ENCODE results near the gene GOLGA6L10.
"Not testable (repeated sequence)": the region's sequence is repeated elsewhere in the genome, so short reads cannot be mapped to it uniquely, and the experiment has no call there.

DNA sequence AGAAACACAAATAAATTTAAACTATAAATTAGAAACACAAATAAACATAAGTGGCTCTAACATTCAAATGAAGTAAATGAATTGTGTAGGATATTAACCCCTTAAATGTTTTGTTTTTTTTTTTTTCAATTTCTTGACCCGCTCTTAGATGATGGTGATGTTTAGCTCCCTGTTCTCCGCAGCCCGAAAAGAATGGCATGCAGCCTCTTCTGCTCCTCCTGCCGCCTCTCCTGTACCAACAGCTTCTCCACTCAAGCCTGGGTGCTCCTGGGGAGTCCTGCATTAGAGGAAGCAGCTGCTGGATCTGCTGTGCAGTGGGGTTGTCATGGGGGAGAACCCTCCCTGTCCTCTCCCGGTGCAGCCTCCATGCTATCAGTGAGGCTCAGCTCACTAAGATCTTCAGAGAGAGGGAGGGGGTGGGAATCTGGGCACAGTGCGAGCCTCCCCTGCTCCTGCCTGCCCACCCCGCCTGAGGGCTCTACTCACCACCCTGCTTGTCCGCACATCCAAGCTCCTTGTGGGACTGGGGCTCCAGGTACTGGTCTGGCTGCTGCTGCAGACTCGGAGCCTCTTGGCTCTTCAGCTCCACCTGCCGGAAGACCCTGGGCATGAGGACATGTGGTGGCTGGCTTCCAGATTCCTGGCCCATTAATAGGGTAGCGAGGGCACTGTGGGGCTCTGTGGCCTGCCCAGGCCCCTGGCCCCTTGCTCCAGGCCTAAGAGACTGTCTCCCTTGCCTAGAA, 6.5 kb downstream of the GOLGA6L10 start:
- not testable (repeated sequence) for TF ChIP-seq EZH2phosphoT487 (IDR thresholded peaks at IDR 0.05; ENCODE audit: low read length)
- TF ChIP-seq, protein P1, sequence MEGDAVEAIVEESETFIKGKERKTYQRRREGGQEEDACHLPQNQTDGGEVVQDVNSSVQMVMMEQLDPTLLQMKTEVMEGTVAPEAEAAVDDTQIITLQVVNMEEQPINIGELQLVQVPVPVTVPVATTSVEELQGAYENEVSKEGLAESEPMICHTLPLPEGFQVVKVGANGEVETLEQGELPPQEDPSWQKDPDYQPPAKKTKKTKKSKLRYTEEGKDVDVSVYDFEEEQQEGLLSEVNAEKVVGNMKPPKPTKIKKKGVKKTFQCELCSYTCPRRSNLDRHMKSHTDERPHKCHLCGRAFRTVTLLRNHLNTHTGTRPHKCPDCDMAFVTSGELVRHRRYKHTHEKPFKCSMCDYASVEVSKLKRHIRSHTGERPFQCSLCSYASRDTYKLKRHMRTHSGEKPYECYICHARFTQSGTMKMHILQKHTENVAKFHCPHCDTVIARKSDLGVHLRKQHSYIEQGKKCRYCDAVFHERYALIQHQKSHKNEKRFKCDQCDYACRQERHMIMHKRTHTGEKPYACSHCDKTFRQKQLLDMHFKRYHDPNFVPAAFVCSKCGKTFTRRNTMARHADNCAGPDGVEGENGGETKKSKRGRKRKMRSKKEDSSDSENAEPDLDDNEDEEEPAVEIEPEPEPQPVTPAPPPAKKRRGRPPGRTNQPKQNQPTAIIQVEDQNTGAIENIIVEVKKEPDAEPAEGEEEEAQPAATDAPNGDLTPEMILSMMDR (IDR thresholded peaks at IDR 0.05; ENCODE audit: low read length), result not testable (repeated sequence)

All from MM.1S (cell line).